Neuron (in vitro differentiated cells): Measurements from ENCODE around the gene C15orf39.
"Not testable (repeated sequence)": the region's sequence is repeated elsewhere in the genome, so short reads cannot be mapped to it uniquely, and the experiment has no call there.

Source experiments
- H2AFZ ChIP-seq: one replicate; pipeline ENCODE4 v1.6.1; 2013; ENCODE audit warnings: low read depth, mild to moderate bottlenecking, inconsistent platforms, low read length, moderate library complexity
- H3K27me3 ChIP-seq: one replicate; pipeline ENCODE4 v1.6.1; 2013; ENCODE audit warnings: low read length; ENCODE audit not compliant: insufficient read depth
- H3K36me3 ChIP-seq: one replicate; pipeline ENCODE4 v1.6.1; 2013; ENCODE audit warnings: low read length; ENCODE audit not compliant: insufficient read depth
- H3K4me1 ChIP-seq: one replicate; pipeline ENCODE4 v1.6.1; 2013; ENCODE audit warnings: low read length; ENCODE audit not compliant: insufficient read depth
- H3K4me3 ChIP-seq: 2 replicates; pipeline ENCODE4 v1.5.1; 2013; ENCODE audit warnings: mild to moderate bottlenecking, low read length, moderate library complexity
- H3K9me3 ChIP-seq: one replicate; pipeline ENCODE4 v1.6.1; 2013; ENCODE audit warnings: low read length

Gene C15orf39

DNA sequence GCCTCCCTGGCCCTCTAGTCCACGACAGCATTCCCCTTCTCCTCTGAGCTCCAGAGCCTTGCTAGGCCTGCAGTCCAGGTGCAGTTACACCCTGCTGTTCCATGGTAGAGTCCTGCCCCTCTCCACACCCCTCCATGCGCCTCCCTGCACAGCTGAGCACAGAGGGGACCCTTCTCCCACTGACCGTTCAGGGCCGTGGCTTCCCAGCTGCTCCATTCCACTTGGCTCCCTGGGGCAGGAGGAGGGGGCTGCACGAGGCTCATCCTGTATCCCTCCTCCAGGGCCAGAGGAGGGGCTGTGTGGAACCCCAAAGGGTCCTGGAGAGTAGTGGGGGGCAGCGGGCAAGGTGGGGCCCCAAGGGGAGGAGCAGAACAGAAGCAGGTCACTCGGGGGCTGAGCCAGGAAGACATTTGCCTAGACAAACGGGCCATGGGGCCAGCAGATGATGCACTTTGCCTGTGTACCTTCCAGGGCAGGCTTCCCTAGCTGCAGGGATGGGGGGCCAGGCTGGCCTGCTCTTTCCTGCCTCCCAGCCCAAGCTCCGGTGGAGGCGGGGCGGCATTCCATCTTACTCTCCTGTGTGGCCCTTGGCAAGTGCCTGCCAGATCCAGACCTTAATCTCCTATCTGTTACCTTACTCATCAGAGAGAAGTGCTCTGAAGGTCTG lies 35.8 kb downstream of the C15orf39 start:
- Histone ChIP-seq H3K4me3 (no peak overlapping the region), H3K36me3 (no peaks in the 10 kb centered on the region), H3K27me3 (peaks cover 8% of the 10 kb centered on the region), H3K4me1 (no peaks in the 10 kb centered on the region), H3K9me3 (no peaks in the 10 kb centered on the region), H2AFZ (no peak overlapping the region)

DNA sequence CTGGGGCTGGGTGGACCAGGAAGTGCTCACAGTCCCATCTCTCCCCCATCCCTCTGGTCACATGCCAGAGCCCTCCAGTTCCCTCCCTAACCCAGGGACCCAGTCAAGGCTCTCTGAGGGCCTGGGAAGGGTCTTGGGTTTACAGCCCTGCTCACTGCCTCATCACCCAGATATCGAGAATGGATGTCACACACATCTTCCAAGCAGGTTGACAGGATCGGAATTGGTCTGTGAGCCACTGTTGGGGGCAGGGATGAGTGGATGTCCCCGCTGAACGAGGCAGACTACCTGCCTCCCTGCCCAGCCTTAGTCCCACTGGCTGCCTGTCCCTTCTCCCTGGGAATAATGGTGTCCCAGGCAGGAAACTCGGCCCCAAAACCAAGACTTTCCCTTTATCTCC lies 36.5 kb downstream of the C15orf39 start:
- H3K4me3 ChIP-seq = no peak overlapping the region
- H3K27me3 ChIP-seq = peaks cover 7% of the 10 kb centered on the region

DNA sequence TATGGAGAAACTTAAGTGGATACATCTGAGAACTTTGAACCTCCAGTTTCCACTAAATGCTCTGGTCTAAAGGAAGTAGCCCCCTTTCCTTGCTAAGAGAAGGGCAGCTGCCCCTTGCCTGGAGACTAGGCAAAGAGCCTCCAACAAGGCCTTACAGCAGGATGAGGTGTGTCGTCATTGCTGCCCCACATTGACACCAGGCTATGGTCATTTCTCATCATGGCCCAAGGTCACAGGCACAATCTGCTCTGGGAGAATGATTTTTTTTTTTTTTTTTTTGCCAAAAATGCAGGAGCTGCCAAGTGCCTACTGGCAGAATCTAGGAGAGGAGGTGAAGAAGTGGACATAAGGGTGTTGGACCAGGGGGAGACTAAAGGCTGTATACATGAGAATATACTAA lies 44.1 kb downstream of the C15orf39 start:
- not testable (repeated sequence) for H3K4me3 ChIP-seq, H3K36me3 ChIP-seq, H3K4me1 ChIP-seq, H3K27me3 ChIP-seq, H2AFZ ChIP-seq, H3K9me3 ChIP-seq

More for the DNA sequence above, 36.5 kb downstream of the C15orf39 start:
- H2AFZ ChIP-seq = no peak overlapping the region
- H3K36me3 ChIP-seq = no peaks in the 10 kb centered on the region
- H3K4me1 ChIP-seq = no peaks in the 10 kb centered on the region
- H3K9me3 ChIP-seq = no peaks in the 10 kb centered on the region

DNA sequence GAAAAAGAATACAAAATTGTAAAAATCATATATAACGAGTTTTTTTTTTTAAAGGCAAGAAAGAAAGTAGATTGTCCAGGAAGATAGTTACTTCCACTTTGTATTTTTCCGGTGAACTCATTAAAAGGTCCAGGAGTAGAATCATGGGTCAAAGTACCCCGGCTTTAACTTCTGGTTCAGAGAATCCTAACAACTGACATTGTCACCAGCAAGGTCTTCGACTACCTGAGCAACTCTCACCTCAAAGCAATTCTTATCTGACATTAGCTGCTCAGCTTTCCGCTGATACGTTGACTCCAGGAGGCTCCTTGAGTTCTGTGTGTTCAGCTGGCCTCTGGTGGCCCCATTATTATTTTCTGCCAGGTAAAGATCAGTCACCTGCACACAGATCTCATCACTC lies 47.3 kb downstream of the C15orf39 start:
- H3K4me1 ChIP-seq, H3K4me3 ChIP-seq, H2AFZ ChIP-seq, H3K36me3 ChIP-seq, H3K27me3 ChIP-seq, H3K9me3 ChIP-seq: not testable (repeated sequence)

DNA sequence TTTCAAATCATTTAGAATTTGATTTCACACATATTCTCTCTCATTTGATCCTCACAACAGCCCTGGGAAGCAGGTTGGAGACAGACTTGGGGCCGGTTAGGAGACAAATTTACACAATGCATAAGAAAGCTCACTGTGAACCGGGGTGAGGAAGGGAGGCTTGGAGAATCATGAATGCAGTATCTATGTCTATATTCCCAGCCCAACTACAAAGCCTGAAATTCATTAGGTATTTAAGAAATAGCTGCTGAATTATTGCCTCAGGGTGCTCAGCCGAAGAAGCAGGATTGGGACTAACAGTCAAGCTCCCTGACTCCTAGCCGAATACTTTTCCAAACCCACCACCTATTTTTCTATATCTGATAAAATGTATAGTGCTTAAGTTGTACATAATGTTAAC lies 48.0 kb downstream of the C15orf39 start:
- Histone ChIP-seq H2AFZ (no peak overlapping the region), H3K36me3 (no peaks in the 10 kb centered on the region), H3K4me1 (no peaks in the 10 kb centered on the region), H3K9me3 (no peaks in the 10 kb centered on the region), H3K27me3 (peaks cover 9% of the 10 kb centered on the region), H3K4me3 (no peak overlapping the region)

DNA sequence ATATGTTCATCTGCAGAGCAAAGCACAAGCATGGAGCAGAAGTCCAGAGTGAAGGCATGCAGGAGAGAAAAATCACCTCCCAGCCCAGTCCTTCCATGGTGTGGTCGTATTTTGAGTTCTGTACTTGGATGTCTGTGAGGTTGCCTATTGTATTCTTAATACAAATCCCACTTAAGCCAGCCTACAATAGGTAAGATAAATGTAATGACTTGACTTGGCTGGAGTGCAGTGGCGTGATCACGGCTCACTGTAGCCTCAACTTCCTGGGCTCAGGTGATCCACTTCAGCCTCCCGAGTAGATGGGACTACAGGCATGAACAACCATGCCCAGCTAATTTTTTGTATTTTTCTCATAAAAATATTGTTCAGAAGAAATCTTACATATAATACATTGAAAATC lies 49.7 kb downstream of the C15orf39 start:
- H3K4me1 ChIP-seq, H3K9me3 ChIP-seq, H3K4me3 ChIP-seq, H3K27me3 ChIP-seq, H3K36me3 ChIP-seq, H2AFZ ChIP-seq: not testable (repeated sequence)

DNA sequence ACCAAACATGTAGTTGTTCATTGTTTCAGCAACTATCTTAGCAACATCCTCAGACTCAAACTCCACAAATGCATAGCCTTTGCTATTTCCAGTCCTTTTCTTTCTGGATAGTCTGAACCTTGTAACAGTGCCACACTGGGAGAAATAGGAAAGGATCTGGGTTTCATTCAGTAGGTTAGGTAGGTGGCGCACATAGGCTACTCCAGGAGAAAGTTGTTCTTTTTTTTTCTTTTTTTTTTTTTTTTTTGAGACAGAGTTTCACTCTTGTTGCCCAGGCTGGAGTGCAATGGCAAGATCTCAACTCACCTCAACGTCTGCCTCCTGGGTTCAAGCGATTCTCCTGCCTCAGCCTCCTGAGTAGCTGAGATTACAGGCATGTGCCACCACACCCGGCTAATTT lies 50.6 kb downstream of the C15orf39 start:
- H3K9me3 ChIP-seq, H3K36me3 ChIP-seq: not testable (repeated sequence)

DNA sequence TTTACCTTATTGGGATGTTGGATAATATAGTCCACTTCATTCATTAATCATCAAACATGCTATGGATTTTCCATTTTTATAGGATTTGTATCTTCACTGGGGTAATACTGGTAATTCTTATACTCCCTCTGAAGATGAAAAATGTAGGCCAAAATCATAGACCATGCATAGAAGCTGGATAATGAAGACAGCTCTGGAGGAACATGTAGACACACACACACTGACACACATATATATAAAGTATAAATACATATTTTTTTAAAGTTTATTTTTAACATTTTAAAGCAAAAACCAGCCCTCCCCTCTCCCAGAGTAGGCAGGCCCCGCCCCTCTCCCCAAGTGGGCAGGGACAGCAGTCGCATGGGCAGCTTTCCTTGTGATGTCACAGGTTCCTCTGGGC lies 56.4 kb downstream of the C15orf39 start, which contains the start of gene GOLGA6C:
GOLGA6C (plus strand) TSS at position 301 of the 400 bp plus-strand sequence. CDS start 265 bp downstream, outside the sequence.
- not testable (repeated sequence) for H3K36me3 ChIP-seq, H3K9me3 ChIP-seq, H3K4me3 ChIP-seq, H2AFZ ChIP-seq, H3K27me3 ChIP-seq, H3K4me1 ChIP-seq

More for the DNA sequence above, 50.6 kb downstream of the C15orf39 start:
- H3K27me3 ChIP-seq, H3K4me3 ChIP-seq, H2AFZ ChIP-seq, H3K4me1 ChIP-seq: not testable (repeated sequence)

DNA sequence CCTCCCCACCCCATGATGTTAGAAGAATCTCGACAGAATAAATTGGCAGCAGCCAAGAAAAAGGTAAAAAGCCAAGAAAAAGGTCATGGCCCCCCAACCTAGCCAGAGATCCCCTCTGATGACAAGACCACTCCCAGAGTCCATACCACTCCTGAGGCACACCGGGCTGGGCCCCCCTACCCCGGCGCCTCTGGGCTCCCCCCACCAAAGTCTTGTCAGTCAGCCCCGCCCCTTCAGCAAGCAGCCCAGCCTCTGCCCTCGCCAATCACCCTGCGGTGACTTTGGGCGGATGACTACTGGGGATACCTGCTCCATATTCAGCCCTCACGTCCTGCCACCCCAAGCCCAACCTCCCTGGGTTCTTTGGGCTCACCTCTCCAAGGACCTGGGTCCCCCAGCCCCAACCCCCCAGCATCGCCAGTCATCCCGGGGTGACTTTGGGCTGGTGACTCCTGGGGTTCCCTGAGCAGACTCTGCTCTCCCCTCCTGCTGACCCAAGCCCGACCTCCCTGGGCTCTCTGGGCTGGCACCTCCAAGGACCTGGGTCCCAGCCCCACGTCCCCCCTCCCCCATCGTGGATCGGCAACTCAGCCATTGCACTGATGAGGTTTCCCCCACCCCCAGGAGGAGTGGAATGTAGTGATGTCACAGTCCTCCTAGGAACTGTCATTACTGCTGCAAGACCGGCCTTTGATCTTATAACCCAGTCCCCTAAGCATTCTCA lies 57.1 kb downstream of the C15orf39 start:
- not testable (repeated sequence) for H3K4me3 ChIP-seq, H3K9me3 ChIP-seq, H2AFZ ChIP-seq, H3K27me3 ChIP-seq, H3K4me1 ChIP-seq, H3K36me3 ChIP-seq

DNA sequence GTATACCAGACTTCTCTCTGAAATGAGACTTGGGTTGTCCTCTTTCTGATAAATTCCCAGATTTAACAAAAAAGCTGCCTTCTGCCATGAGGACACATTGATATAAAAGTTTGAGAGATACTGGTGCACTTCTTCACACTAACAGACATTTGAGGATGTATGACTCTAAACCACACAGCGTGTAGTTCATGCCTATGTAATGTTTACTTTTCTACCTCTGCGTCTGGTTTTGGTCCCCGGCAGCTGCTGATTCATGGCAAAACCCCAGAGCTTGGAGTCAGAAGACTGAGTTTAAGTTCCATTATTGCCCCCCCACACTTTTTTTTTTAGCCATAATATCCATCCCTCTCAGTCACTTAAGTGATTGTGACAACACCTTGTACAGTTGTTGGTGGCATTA lies 58.2 kb downstream of the C15orf39 start:
- not testable (repeated sequence) for H3K27me3 ChIP-seq, H3K36me3 ChIP-seq, H3K4me1 ChIP-seq, H3K4me3 ChIP-seq, H2AFZ ChIP-seq, H3K9me3 ChIP-seq
